ENCODE results near the gene CDK1. TPM values are rescaled to one million over a fixed set of nuclear protein-coding genes. Genes with fewer than 3 reads are reported as not detected.

The CDK1 gene
- 72.0 to 90.5 TPM (median 79.8 TPM) in 5 replicates for total RNA-seq (2022; extraction: Qiagen RNA extraction)

GRCh38 chr10:60778214-60778970 is at the start of gene CDK1:
CDK1 (plus strand) TSS chr10:60778478; CDS start chr10:60780166, 1,688 bp downstream.

Other genes with a start within 250 kb of the CDK1 start
- 17.4 to 20.4 TPM (median 18.6 TPM) in 5 replicates for gene RHOBTB1, start 165.7 kb downstream of the CDK1 start, total RNA-seq (2022; extraction: Qiagen RNA extraction)